Right kidney (tissue), 9 donors: ENCODE measurements around the gene PTX3.

Experiments used
- DNase-seq: peaks from one replicate; pipeline ENCODE4 v3.0.0-alpha.2; 2016
- long read RNA-seq, 8 donors: transcript quantifications; one replicate each; lab custom pipeline, GENCODE V29; 2026

PTX3 gene
- long read RNA-seq, donor 1, partial matches to known transcripts: 0 of 3 reads
- long read RNA-seq, donor 1, other reads (novel, unspliced or antisense): 0 of 3 reads
- long read RNA-seq, donor 2, partial matches to known transcripts: 0 of 3 reads
- long read RNA-seq, donor 2, other reads (novel, unspliced or antisense): 0 of 3 reads
- long read RNA-seq, donor 3, partial matches to known transcripts: 0 of 1 reads
- long read RNA-seq, donor 3, other reads (novel, unspliced or antisense): 0 of 1 reads
- long read RNA-seq, donor 4, partial matches to known transcripts: 0 of 1 reads
- long read RNA-seq, donor 4, other reads (novel, unspliced or antisense): 0 of 1 reads
- long read RNA-seq, donor 5, partial matches to known transcripts: 0 of 1 reads
- long read RNA-seq, donor 5, other reads (novel, unspliced or antisense): 0 of 1 reads
- long read RNA-seq, donor 6, partial matches to known transcripts: 0 of 2 reads
- long read RNA-seq, donor 6, other reads (novel, unspliced or antisense): 0 of 2 reads
- long read RNA-seq, donor 7, partial matches to known transcripts: 0 of 1 reads
- long read RNA-seq, donor 7, other reads (novel, unspliced or antisense): 0 of 1 reads
- long read RNA-seq, donor 8, partial matches to known transcripts: 0 of 3 reads
- long read RNA-seq, donor 8, other reads (novel, unspliced or antisense): 0 of 3 reads

DNA sequence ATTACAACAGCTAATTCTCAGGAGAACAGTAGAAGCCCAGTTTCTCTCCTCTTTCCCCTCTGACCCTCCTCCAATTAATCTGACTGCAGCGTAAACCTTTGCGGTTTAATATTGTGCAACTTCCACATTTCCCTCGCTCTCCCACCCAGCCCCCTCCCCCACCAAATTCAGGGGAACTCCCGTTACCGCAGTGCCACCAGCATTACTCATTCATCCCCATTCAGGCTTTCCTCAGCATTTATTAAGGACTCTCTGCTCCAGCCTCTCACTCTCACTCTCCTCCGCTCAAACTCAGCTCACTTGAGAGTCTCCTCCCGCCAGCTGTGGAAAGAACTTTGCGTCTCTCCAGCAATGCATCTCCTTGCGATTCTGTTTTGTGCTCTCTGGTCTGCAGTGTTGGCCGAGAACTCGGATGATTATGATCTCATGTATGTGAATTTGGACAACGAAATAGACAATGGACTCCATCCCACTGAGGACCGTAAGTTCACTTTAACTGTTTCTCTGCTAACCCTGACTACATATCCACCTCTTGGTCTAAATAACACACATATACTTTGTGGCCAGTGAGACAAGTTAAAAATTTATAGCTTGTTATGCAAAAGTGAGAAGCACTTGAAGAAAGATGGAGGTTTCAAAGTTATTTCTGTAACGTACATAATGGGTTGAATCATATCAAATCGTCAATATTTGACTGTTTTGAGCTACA, at the start of gene PTX3:
Gene PTX3 (plus strand): TSS at position 268 of the 709 bp plus-strand sequence. CDS start 84 bp downstream, at position 352.
- peak; percentile 53 for DNase-seq

DNA sequence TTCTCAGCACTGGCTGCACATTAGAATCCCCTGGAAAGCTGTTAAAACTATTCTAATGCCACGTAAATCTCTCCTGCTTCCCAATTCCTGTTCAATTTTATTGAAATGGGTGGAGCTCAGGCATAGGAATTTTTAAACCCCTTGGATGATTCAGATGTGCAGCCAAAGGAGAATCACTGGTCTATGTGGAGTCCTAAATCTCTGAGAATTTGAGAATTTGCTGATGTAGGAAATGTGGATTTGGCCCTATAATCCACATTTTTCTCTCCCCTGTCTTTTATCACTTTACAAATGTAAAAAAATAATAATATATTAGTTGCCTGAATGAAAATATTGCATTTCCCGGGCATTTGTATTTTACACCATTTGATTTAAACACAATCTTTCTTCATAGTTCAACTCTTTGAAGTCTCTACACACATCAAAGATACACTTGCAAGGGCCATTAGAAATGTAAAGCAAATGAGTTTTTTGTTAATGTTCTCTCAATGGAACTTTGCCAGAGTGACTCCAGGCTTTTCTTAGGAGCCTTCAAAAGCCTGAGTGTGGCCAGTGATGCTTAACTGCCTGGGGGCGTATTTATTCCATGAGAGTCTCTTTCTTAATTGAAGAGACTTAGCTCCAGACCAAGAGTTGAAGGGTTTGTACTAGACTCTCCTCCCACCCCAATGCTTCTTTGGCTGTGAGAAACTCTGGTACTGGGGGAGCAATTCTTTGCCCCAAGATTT, 48.8 kb upstream of the PTX3 start:
- DNase-seq: no peak

DNA sequence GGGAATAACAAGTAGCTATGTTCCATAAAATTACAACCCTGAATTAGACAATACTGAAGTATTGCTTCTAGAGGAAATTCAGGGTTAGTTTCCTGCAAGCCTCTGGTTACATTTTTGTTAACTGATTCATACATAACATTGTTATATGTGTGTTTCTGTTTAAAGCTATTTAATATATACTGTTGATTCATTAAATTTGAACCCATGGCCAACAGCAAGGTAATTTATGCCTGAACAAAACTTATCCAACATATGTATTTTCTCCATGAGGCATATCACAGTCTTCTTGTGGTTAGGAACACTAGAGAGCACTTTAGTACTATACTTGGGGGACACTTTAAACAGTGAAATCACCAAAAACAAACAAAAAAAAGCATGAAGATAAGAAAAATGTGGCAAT, 47.7 kb upstream of the PTX3 start:
- DNase-seq: no peak

DNA sequence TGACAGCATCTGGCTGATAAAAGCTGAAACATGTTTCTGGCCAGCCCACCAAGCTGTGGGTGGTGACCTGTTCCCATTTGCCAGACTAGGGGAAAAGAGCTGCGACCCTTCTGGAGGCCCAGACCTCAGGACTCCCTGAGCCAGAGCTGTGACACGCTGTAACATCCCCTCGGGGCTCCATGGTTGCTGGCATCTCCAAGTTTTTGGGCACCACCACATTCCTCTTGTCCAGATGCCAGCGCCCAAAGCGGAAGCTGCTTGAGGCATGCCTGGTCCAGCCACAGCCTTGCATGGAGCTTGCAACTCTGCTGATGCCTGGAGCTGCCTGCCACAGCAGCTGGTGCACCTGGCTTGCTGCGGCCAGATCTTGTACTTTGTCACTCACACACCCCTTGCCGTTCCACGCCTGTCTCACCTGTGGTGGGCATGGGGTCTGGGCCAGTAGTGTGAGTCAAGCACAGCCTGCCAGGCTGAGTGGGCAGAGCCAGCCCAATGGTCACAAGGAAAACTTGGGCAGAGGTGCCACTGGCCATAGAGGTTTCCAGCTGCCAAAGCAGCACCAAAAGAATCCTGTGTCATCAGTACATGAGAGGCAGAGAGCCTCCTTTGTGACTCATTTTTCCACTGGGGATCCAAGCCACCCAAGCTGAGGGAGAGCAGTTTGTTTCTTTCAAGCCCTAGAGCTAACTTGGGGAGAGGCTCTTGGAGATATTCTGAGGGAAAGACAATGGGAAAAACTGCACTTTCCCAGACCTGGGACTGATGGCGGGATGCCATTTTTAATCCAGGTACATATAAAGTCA, 45.7 kb upstream of the PTX3 start:
- DNase-seq: no peak

DNA sequence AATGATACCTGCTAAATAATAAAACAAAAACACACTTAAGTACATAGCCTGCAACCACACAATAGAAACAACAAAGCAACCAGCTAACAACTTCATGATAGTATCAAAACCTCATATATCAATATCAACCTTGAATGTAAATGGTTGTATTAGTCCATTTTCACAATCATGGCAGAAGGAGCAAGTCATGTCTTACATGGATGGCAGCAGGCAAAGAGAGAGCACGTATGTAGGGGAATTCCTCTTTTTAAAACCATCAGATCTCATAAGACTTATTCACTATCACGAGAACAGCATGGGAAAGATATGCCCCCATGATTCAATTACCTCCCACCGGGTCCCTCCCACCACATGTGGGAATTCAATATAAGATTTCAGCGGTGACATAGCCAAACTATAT, 44.5 kb upstream of the PTX3 start:
- no peak for DNase-seq

DNA sequence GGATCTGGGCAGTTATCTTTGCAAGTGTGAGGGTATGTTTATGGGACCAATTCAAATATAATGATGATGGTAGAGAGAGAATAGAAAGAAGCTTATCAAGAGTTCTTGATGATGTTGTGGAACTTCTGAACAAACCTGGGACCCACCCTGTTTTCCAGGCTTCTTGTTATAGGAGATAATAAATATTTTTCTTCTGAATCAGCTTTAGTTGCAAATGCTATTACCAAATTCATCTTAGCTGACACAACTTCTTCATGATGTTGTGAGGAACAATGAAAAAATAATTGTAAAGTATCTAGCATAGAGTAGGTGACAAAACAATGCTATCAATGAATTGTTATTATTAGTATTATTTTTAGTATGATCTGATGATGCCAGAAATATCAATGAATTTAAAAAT, 43.5 kb upstream of the PTX3 start:
- no peak for DNase-seq

DNA sequence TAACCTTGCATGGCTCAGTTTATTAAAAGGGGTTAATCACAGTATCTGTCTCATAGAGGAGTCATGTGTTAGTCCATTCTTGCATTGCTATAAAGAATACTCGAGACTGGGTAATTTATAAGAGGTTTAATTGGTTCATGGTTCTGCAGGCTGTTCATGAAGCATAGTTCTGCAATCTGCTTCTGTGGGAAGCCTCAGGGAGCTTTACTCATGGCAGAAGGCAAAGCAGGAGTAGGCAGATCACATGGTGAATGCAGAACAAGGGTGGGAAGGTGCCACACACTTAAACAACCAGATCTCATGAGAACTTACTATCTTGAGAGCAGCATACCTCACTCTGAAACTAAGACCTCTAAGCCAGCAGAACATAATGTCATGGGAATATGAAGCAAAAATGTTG, 42.2 kb upstream of the PTX3 start:
- no peak for DNase-seq

DNA sequence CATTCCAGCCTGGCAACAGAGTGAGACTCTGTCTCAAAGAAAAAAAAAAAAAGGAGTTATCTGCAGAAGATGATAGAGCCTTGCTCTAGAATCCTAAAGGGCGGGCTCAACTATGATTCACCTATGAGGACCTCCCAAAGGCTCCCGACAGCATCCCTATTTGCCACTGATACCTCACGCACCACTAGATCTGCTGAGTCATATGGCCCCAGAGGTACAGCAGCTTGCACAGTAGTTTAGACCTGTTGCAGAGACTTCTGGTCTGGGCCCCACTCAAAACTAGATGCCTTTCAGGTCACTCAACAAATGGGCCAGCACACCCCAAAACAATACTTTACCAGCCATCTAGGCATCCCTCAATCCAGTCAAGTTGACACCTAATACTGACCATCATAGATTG, 38.1 kb upstream of the PTX3 start:
- no peak for DNase-seq

DNA sequence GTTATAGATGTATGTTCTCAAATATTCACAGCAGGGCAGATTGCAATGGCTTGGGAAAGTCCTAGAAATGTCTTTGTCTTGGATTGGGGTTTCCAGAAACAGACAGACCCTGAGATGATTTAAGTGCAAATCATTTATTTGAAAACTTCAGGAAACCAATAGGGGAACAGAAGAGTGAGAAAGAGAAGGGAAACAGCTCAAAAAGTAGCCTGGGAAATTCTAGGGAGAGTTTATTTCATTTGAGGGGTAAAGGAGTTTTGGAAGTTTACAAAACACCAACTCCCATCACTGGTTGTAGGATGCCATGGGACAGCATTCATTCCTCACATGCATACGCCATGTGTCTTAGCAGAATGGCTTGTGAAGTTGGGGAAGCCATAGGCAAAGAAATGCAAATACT, 32.3 kb upstream of the PTX3 start:
- no peak for DNase-seq

DNA sequence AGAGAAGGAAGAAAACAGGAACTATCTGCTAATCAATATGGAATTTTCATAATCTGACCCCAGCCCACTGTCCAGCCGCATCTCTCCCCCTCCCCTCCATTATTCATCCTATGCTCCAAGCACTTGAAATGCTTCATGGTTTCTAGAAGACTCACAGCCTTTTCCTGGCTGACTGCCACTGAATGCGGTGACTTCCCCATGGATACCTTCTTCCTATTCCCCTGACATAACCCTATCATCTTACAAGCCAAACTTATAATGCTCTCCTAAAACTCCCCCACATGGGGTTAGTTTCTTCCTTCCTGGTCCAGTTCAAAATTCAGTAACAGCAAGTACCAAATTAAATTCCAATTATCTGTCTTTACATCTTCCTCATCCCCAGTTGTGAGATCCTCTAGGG, 31.2 kb upstream of the PTX3 start:
- DNase-seq: no peak

DNA sequence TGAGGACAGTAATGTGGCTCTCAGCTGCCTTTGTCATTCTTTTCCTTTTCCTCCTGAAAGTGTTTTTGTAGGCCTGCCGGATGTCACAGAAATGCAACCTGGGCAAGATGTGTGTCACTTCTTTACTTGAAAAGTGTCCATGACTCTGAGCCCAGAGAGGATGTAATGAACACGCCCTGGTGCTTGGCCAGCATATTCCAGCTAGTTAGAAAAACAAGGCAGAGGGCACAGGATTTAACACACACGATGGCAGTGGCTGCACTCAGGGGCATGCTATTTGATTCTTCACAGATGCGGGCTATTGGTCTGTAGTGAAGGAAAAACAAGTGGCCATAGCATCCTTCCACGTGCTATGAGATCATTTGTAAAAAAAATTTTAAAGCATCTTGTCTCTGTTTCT, 30.3 kb upstream of the PTX3 start:
- peak; percentile 4 for DNase-seq

DNA sequence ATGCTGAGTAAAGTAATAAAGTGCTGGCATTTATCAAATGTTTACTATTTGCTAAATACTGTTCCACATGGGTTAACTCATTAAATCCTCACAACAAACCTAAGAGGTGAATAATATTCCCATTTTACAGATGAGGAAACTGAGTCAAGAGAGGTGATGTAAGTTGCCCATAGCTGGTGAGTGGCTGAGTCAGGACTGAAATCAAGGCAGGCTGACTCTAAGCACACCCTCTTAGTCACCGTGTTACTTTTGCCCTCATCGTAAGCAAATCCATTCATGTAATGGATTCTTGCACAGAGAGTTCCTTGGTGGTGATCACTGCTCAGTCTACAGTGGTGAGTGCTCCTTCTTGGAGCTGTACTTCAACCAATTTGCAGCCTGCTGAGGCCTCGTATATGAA, 28.9 kb upstream of the PTX3 start:
- DNase-seq: no peak

DNA sequence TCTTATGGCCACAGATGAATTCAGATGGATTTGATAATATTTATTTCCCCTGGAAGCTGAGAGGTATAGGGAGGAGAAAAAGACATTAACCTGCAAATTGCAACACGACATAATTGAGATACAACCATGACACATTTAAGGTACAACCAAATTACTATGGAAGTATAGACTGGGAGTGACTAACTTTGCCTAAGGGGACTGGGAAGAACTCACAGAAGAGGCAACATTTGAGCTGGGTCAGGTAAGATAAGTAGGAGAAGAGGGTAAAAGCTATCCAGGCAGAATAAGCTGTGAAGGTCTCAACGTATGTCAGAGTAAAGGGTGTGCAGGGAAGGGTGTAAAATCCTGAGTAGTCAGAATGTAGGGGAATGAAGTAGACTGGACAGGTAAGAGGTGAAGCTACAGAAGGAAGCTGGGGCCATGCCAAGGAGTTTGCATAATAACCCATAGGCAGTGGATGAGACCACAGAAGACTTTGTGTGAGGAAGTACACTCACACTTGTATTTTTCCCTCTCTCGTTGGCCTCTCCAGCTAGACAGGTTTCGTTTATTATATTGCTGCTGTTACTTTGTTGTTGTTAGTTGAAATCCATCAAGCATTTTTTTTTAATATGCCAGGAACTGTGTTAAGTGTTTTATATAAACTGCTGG, 28.0 kb upstream of the PTX3 start:
- no peak for DNase-seq

DNA sequence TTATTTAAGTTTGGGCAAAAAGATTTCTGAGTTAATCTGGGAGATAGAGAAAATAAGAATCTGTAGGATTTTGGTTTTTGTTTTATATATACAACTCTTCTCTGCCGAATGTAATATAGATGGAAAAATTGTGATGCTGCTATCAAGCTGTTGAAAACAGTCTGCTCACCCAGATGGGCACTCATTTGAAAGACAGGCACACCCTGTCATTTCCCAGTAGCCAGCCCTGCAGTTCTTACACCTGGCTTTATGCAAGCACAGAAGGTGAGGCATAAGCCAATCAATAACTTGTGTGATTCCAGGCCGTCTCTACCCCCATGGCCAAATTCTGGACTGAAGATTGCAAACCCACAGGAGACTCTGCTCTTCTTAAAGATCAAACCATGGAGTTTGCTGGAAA, 27.1 kb upstream of the PTX3 start:
- no peak for DNase-seq

DNA sequence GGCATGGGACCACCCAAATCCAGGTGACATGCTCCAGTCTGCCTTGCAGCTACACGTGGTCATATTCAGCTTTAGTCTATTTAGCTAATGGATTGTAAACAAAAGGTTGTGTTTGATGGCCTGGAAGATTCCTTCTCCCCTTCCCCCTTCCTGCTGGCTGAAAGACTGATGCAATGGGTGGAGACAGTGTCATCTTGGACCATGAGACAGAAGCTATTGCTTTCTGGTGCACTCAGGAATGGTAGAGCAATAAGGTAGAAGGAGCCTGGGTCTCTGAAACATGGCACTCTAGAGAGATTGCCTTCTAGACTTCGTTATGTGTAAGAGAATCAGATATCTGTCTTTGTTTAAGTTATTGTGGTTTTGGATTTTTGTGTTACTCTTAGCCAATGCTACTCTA, 25.7 kb upstream of the PTX3 start:
- DNase-seq: no peak

DNA sequence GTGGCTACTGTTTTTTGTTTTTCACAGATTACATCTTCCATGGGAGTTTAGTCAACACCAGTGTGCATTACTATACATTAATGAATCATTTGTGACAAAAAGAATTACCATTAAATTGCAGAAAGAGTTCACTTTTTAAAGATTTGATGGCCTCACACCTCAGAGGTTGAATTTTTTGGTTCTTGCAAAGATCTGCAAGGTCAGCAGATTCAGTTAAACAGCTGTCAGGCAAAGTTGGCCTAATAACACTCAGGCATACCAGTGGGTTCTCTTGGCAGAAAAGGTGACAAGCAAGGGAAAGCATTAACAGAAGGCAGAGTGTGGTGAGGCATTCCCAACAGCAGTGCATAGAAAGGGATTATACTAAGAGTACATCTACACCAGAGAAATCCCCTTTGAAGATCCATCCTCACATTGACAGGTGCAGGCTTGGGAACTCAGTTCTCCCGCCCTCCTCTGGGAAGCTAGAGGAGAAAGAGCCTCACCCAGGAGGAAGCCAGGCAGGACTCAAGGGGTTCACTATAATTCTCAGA, 24.3 kb upstream of the PTX3 start:
- DNase-seq: no peak

DNA sequence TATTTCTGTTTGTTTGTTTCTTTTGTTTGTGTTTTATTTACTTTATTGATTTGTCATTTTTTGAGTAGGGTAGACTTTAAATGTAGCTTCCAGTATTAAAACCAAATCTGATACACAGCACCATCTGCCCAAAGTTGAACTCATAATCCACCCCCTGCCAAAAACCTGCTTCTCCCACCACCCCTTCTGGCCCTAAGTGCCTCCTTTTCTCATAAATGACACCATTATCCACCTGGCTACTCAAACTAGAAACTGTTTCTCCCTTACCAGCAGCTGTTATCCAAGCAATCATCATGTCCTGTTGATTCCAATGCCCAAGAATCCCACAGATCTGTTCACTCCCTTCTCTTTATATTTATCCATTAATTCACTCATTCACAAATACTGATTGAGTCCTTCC, 21.8 kb upstream of the PTX3 start:
- DNase-seq: no peak

DNA sequence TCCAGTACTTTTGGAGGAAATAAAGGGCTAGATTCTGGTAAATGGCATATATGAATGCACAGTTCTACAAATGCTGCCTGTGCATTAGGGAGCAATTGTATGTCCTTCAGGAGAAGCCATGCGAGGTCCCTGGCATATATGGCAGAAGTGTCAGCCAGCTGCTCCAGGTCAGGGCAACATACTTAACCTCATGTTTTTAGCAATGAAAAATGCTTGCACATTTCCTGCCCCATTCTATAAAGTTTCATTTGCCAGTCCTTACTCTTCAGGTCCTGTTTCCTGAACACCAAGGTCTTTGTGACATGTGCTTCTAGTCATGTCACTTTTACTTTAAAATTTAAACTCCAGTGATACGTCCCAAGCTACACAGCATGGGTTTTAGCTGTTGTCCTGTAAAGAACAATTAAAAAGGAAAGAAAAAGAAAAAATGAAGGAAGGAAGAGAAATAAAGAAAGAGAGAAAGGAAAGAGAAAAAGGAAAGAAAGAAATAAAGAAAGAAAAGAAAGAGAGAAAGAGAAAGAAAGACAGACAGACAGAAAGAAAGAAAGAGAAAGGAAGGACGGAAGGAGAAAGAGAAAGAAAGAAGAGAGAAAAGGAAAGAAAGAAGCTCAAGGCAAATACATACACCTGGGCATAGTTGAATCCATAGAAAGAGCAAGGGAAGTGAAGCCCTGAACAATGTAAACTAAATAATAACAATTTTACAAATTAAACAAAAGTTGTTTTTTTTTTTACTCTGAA, 20.1 kb upstream of the PTX3 start:
- no peak for DNase-seq

DNA sequence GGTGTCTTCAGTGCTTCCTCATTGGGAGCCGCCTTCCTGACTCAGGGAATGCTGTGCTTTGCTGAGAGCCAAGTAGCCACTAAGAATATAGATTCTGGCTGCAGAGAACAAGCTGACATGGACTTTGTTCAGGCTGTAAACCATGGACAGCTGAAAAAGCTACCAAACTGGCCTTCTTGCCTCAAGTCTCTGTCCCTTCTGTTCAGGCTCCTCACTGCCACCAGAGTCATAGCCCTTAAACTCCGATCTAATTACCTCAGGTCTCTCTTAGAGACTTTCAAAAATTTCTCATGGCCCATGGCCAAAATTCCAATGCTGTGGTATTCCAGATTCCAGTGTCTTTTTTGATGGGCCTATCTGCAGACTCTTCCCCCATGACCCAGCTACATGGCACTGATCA, 19.4 kb upstream of the PTX3 start:
- no peak for DNase-seq

DNA sequence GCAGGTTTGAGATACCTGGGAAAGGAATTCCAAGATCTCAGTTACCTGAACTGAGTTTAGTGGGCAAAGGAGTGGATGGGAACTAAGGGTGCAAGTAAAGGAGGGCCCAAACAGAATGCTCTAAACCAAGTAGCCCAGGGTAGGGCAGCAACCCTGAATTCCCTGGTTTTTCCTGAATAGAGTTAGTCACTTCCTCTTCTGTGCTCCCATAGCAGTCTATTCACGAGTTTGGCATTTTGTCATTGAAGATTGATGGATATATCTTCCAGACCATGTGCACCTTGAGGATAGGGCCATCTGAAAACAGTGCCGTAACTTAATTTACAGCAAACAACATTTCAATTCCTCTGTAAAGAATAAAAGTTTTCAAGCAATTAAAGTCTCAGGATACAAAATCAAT, 18.5 kb upstream of the PTX3 start:
- DNase-seq: no peak
